Liver (tissue), 3 donors: Measurements from ENCODE around the gene CYB561.

Experiments used
- EGR1 ChIP-seq, 2 donors: IDR thresholded peaks; 2 replicates each; pipeline ENCODE4 v1.6.1; 2016 to 2018; ENCODE audit warnings: antibody characterized with exemption in 2 of 2, low read depth in 2 of 2
- FOXA2 ChIP-seq: IDR thresholded peaks from 2 replicates; pipeline ENCODE4 v1.6.1; 2016; ENCODE audit warnings: antibody characterized with exemption
- GABPA ChIP-seq, 2 donors: IDR thresholded peaks in 1 of 2; conservative IDR thresholded peaks in 1 of 2; 2 replicates each; pipeline ENCODE4 v1.6.1; 2016; ENCODE audit warnings: antibody characterized with exemption in 2 of 2, mild to moderate bottlenecking in 1 of 2, moderate library complexity in 1 of 2
- JUND ChIP-seq, 2 donors: IDR thresholded peaks; 2 replicates each; pipeline ENCODE4 v1.6.1; 2016; ENCODE audit warnings: antibody characterized with exemption in 2 of 2
- RAD21 ChIP-seq, 2 donors: IDR thresholded peaks; 2 replicates each; pipeline ENCODE4 v1.6.1; 2016; ENCODE audit warnings: antibody characterized with exemption in 2 of 2, mild to moderate bottlenecking in 2 of 2
- RXRA ChIP-seq, 2 donors: IDR thresholded peaks; 2 replicates each; pipeline ENCODE4 v1.6.1; 2017 to 2018; ENCODE audit warnings: antibody characterized with exemption in 2 of 2, mild to moderate bottlenecking in 1 of 2
- TAF1 ChIP-seq: conservative IDR thresholded peaks from 2 replicates; pipeline ENCODE4 v1.6.1; 2016; ENCODE audit warnings: antibody characterized with exemption, mild to moderate bottlenecking
- YY1 ChIP-seq: IDR thresholded peaks from 2 replicates; pipeline ENCODE4 v1.6.1; 2016; ENCODE audit warnings: antibody characterized with exemption, mild to moderate bottlenecking
- TF ChIP-seq, protein P1 (sequence below): fragments of 150-350 bp; IDR thresholded peaks from 2 replicates; pipeline ENCODE4 v1.5.1; 2017; ENCODE audit warnings: improper control_type of control experiment, low read depth, low read length; ENCODE audit not compliant: missing input control
- TF ChIP-seq, protein P2 (sequence below): IDR thresholded peaks from 2 replicates; pipeline ENCODE4 v1.6.1; 2016; ENCODE audit warnings: antibody characterized with exemption
- TF ChIP-seq, protein P3 (sequence below): IDR thresholded peaks from 2 replicates; pipeline ENCODE4 v1.6.1; 2016; ENCODE audit warnings: antibody characterized with exemption
- TF ChIP-seq, protein P4 (sequence below): IDR thresholded peaks from 2 replicates; pipeline ENCODE4 v1.6.1; 2016; ENCODE audit warnings: antibody characterized with exemption, mild to moderate bottlenecking
- TF ChIP-seq, protein P5 (sequence below): IDR thresholded peaks from 2 replicates; pipeline ENCODE4 v1.6.1; 2016; ENCODE audit warnings: antibody characterized with exemption
- donor health status: healthy.
- donor health status: healthy.

DNA sequence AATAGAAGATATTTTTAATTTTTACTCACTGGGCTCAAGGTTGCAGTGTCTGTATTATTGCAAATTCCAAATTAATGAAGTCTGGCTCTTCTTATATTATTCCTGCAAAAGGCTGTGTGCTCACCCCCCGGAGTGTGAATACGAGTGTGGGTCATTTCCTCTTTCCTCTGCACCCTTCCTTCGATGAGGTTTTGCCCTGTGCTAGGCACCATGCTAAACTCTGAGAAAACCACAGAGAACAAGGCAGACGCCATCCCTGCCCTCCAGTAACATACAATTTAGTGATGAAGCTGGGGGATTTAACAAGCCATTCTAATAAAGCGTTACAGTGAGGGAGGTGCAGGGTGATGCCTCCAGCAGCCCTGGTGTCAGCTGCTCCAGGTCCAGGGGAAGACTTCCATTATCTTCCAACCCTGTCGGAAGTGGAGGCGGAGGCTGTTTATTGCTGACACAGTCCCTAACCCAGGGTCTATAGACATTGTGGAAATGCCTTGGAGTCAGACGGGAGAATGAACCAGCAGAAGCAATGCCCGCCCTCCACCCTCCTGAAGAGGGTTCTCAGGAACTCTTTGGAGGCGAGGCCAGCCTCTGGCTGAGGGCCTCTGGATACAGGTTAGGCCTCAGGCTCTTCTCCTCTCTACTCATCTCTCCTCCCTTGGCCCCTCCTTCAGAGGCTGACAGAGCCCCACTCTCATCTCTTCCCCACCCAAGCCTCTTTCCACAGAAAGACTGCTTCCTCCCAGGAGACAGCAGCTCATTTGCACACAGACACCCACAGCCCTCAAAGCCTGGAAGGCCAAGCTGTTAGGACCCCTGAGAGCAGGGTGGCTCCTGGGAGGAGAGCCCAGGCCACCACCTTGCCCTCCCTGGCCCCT is 28.7 kb upstream of the CYB561 start:
- TF ChIP-seq, protein P1, sequence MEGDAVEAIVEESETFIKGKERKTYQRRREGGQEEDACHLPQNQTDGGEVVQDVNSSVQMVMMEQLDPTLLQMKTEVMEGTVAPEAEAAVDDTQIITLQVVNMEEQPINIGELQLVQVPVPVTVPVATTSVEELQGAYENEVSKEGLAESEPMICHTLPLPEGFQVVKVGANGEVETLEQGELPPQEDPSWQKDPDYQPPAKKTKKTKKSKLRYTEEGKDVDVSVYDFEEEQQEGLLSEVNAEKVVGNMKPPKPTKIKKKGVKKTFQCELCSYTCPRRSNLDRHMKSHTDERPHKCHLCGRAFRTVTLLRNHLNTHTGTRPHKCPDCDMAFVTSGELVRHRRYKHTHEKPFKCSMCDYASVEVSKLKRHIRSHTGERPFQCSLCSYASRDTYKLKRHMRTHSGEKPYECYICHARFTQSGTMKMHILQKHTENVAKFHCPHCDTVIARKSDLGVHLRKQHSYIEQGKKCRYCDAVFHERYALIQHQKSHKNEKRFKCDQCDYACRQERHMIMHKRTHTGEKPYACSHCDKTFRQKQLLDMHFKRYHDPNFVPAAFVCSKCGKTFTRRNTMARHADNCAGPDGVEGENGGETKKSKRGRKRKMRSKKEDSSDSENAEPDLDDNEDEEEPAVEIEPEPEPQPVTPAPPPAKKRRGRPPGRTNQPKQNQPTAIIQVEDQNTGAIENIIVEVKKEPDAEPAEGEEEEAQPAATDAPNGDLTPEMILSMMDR, result no peak
- no peak for TF ChIP-seq YY1
- TF ChIP-seq, protein P2, sequence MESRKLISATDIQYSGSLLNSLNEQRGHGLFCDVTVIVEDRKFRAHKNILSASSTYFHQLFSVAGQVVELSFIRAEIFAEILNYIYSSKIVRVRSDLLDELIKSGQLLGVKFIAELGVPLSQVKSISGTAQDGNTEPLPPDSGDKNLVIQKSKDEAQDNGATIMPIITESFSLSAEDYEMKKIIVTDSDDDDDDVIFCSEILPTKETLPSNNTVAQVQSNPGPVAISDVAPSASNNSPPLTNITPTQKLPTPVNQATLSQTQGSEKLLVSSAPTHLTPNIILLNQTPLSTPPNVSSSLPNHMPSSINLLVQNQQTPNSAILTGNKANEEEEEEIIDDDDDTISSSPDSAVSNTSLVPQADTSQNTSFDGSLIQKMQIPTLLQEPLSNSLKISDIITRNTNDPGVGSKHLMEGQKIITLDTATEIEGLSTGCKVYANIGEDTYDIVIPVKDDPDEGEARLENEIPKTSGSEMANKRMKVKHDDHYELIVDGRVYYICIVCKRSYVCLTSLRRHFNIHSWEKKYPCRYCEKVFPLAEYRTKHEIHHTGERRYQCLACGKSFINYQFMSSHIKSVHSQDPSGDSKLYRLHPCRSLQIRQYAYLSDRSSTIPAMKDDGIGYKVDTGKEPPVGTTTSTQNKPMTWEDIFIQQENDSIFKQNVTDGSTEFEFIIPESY, result no peak
- TF ChIP-seq GABPA (IDR thresholded peaks at IDR 0.05 in 1 of 2, conservative IDR thresholded peaks at IDR 0.05 in 1 of 2), result no peak
- TF ChIP-seq, protein P3, sequence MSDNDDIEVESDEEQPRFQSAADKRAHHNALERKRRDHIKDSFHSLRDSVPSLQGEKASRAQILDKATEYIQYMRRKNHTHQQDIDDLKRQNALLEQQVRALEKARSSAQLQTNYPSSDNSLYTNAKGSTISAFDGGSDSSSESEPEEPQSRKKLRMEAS, result no peak
- TF ChIP-seq RAD21 (IDR thresholded peaks at IDR 0.05), result no peak
- TF ChIP-seq, protein P4, sequence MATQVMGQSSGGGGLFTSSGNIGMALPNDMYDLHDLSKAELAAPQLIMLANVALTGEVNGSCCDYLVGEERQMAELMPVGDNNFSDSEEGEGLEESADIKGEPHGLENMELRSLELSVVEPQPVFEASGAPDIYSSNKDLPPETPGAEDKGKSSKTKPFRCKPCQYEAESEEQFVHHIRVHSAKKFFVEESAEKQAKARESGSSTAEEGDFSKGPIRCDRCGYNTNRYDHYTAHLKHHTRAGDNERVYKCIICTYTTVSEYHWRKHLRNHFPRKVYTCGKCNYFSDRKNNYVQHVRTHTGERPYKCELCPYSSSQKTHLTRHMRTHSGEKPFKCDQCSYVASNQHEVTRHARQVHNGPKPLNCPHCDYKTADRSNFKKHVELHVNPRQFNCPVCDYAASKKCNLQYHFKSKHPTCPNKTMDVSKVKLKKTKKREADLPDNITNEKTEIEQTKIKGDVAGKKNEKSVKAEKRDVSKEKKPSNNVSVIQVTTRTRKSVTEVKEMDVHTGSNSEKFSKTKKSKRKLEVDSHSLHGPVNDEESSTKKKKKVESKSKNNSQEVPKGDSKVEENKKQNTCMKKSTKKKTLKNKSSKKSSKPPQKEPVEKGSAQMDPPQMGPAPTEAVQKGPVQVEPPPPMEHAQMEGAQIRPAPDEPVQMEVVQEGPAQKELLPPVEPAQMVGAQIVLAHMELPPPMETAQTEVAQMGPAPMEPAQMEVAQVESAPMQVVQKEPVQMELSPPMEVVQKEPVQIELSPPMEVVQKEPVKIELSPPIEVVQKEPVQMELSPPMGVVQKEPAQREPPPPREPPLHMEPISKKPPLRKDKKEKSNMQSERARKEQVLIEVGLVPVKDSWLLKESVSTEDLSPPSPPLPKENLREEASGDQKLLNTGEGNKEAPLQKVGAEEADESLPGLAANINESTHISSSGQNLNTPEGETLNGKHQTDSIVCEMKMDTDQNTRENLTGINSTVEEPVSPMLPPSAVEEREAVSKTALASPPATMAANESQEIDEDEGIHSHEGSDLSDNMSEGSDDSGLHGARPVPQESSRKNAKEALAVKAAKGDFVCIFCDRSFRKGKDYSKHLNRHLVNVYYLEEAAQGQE, result no peak
- TF ChIP-seq JUND (IDR thresholded peaks at IDR 0.05), result no peak
- TF ChIP-seq, protein P5, sequence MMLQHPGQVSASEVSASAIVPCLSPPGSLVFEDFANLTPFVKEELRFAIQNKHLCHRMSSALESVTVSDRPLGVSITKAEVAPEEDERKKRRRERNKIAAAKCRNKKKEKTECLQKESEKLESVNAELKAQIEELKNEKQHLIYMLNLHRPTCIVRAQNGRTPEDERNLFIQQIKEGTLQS, result no peak
- no peak for TF ChIP-seq EGR1 (IDR thresholded peaks at IDR 0.05; ENCODE audit: low read depth in 2 of 2)
- TF ChIP-seq RXRA (IDR thresholded peaks at IDR 0.05), result no peak
- no peak for TF ChIP-seq FOXA2
- no peak for TF ChIP-seq TAF1
